ENCODE data around the gene MARCHF2.

The MARCHF2 gene

DNA sequence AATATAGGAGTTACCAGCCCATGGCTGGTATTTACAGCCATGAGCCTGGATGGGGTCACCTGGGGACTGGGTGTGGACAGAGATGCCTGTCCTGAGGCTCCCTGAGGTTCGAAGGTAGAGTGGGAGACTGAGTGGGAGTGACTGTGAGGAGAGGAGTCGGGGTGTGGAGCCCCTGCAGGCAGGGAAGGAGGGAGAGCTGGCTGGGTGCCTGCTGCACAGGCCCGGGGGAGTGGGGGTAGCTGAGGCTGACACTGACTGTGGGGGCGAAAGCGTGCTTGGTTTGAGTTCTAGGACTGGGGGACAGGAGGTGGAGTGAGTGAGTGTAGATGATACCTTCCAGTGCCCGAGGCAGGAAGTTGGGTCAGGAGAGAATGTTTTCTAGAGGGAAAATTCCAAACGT, 15.8 kb upstream of the MARCHF2 start:
- Histone ChIP-seq H3K9ac (ENCODE audit: low read length) (no peak overlapping the region), H3K27me3 (ENCODE audit: insufficient read depth, low read length) (no peaks in the 10 kb centered on the region), H3K4me3 (ENCODE audit: low read depth, low read length, poor library complexity, severe bottlenecking) (no peak overlapping the region), H3K9me2 (ENCODE audit: low read depth, low read length) (no peaks in the 10 kb centered on the region), H4K20me1 (ENCODE audit: insufficient read depth, low read length) (no peaks in the 10 kb centered on the region), H3K9me3 (ENCODE audit: low read length) (no peaks in the 10 kb centered on the region), H3K27ac (ENCODE audit: low read depth, low read length, poor library complexity, severe bottlenecking) (no peak overlapping the region), H3K79me2 (ENCODE audit: insufficient read depth, low read length) (no peaks in the 10 kb centered on the region), H3K4me1 (ENCODE audit: insufficient read depth, low read length, severe bottlenecking) (peaks cover 2% of the 10 kb centered on the region), H3F3A (ENCODE audit: insufficient read depth, low read length) (no peaks in the 10 kb centered on the region; the same call in 1 of the 2 replicates), H3K4me2 (ENCODE audit: low read length) (no peak overlapping the region), H2AFZ (ENCODE audit: low read length) (no peak overlapping the region), H3K36me3 (ENCODE audit: insufficient read depth, low read length) (peaks cover 11% of the 10 kb centered on the region; the same call in 1 of the 2 replicates)
- TF ChIP-seq EZH2 (IDR thresholded peaks at IDR 0.05; ENCODE audit: borderline replicate concordance, low read length): no peak
- TF ChIP-seq, protein P1, sequence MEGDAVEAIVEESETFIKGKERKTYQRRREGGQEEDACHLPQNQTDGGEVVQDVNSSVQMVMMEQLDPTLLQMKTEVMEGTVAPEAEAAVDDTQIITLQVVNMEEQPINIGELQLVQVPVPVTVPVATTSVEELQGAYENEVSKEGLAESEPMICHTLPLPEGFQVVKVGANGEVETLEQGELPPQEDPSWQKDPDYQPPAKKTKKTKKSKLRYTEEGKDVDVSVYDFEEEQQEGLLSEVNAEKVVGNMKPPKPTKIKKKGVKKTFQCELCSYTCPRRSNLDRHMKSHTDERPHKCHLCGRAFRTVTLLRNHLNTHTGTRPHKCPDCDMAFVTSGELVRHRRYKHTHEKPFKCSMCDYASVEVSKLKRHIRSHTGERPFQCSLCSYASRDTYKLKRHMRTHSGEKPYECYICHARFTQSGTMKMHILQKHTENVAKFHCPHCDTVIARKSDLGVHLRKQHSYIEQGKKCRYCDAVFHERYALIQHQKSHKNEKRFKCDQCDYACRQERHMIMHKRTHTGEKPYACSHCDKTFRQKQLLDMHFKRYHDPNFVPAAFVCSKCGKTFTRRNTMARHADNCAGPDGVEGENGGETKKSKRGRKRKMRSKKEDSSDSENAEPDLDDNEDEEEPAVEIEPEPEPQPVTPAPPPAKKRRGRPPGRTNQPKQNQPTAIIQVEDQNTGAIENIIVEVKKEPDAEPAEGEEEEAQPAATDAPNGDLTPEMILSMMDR (IDR thresholded peaks at IDR 0.05; ENCODE audit: low read length): no peak

DNA sequence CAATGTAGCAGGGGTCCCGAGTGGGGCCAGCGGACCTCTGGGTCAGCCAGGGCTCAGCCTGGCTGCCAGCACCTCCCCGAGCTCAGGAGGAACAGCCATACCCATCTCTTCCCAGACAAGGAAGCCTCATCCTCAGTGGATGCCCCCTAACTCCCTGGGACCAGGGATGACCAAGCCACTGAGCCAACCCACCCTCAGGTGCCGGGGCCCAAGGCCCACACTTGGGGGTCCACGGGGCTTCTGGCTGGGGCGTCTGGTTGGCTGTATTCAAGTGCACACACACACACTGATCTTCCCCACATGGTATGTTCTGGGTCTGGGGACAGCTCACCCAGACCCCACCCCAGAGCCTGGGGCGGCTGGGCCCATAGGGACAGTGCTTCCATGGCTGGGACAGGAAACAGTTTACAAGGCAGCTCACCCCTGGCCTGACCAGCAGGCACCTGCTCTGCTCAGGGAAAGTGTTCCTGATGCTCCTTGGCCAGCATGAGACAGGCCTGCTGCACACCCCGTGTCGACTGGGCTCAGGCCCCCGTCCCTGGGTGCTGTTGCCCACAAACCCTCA, 15.3 kb upstream of the MARCHF2 start:
- H3K9me3 ChIP-seq (ENCODE audit: low read length): no peaks in the 10 kb centered on the region
- no peak overlapping the region for H3K9ac ChIP-seq (ENCODE audit: low read length)
- H4K20me1 ChIP-seq (ENCODE audit: insufficient read depth, low read length): no peaks in the 10 kb centered on the region
- H3K4me2 ChIP-seq (ENCODE audit: low read length): no peak overlapping the region
- H2AFZ ChIP-seq (ENCODE audit: low read length): no peak overlapping the region
- H3K27me3 ChIP-seq (ENCODE audit: insufficient read depth, low read length): no peaks in the 10 kb centered on the region
- no peak overlapping the region for H3K27ac ChIP-seq (ENCODE audit: low read depth, low read length, poor library complexity, severe bottlenecking)
- H3K4me3 ChIP-seq (ENCODE audit: low read depth, low read length, poor library complexity, severe bottlenecking): no peak overlapping the region
- H3K79me2 ChIP-seq (ENCODE audit: insufficient read depth, low read length): no peaks in the 10 kb centered on the region
- no peaks in the 10 kb centered on the region for H3K9me2 ChIP-seq (ENCODE audit: low read depth, low read length)
- no peaks in the 10 kb centered on the region for H3K4me1 ChIP-seq (ENCODE audit: insufficient read depth, low read length, severe bottlenecking)
- H3F3A ChIP-seq (ENCODE audit: insufficient read depth, low read length): no peaks in the 10 kb centered on the region; the same call in 1 of the 2 replicates
- H3K36me3 ChIP-seq (ENCODE audit: insufficient read depth, low read length): peaks cover 12% of the 10 kb centered on the region; the same call in 1 of the 2 replicates
- TF ChIP-seq, protein P1 (IDR thresholded peaks at IDR 0.05; ENCODE audit: low read length): no peak
- no peak for TF ChIP-seq EZH2 (IDR thresholded peaks at IDR 0.05; ENCODE audit: borderline replicate concordance, low read length)

DNA sequence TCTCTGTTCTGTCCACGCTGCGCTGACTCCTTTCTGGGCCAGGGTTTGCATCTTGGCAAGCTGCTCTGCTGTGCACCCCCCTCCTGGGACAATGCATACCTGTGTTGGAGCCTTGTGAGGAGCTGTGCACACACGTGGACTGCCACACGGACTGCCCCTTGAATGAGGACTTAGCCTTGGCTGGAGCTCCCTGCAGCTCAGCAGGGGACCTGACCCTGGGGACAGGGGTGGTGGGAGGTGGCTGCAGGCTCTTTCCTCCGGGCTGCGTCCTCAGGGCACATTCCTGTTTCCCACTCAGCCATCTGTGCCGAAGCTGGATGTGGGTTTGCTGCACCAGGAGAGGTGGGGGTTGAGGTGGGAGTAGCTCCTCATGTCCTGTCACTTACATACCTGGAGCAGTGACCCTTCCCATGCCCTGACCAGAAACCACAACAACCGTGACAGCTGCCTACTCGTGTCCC, 14.8 kb upstream of the MARCHF2 start:
- Histone ChIP-seq H3K9ac (ENCODE audit: low read length) (no peak overlapping the region), H3K27ac (ENCODE audit: low read depth, low read length, poor library complexity, severe bottlenecking) (no peak overlapping the region), H3K4me3 (ENCODE audit: low read depth, low read length, poor library complexity, severe bottlenecking) (no peak overlapping the region), H3K9me3 (ENCODE audit: low read length) (no peaks in the 10 kb centered on the region), H3F3A (ENCODE audit: insufficient read depth, low read length) (no peaks in the 10 kb centered on the region; the same call in 1 of the 2 replicates), H3K79me2 (ENCODE audit: insufficient read depth, low read length) (no peaks in the 10 kb centered on the region), H4K20me1 (ENCODE audit: insufficient read depth, low read length) (no peaks in the 10 kb centered on the region), H3K27me3 (ENCODE audit: insufficient read depth, low read length) (no peaks in the 10 kb centered on the region), H3K9me2 (ENCODE audit: low read depth, low read length) (no peaks in the 10 kb centered on the region), H2AFZ (ENCODE audit: low read length) (no peak overlapping the region), H3K4me1 (ENCODE audit: insufficient read depth, low read length, severe bottlenecking) (no peaks in the 10 kb centered on the region), H3K4me2 (ENCODE audit: low read length) (no peak overlapping the region), H3K36me3 (ENCODE audit: insufficient read depth, low read length) (peaks cover 16% of the 10 kb centered on the region; the same call in 1 of the 2 replicates)
- TF ChIP-seq, protein P1 (IDR thresholded peaks at IDR 0.05; ENCODE audit: low read length): no peak
- no peak for TF ChIP-seq EZH2 (IDR thresholded peaks at IDR 0.05; ENCODE audit: borderline replicate concordance, low read length)
